ENCODE data around the gene PROB1.
A peak's percentile ranks its signal among the peaks of the same experiment; 100 is the strongest.

PROB1 gene

DNA sequence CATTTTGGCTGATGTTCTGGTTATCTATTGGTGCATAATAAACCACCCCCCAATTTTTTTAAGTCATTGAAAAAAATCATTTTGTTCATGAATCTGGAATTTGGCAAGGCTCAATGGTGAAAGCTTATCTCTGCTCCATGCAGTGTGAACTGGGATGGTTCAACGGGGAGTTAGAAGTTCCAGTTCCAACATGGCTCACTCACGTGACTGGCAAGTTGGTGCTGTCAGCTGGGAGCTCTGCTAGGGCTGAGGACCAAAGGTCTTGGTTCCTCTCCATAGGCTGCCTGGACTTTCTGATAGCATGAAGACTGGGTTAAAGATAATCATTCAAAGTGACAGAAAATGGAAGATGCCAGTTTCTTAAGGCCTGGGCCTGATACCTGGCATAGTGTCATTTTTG, 12.1 kb upstream of the PROB1 start:
- H3K4me3 ChIP-seq (ENCODE audit: control insufficient read depth, low read depth, low read length) = no peak overlapping the region
- no peak for DNase-seq (ENCODE audit: low read depth)
- TF ChIP-seq, protein P1, sequence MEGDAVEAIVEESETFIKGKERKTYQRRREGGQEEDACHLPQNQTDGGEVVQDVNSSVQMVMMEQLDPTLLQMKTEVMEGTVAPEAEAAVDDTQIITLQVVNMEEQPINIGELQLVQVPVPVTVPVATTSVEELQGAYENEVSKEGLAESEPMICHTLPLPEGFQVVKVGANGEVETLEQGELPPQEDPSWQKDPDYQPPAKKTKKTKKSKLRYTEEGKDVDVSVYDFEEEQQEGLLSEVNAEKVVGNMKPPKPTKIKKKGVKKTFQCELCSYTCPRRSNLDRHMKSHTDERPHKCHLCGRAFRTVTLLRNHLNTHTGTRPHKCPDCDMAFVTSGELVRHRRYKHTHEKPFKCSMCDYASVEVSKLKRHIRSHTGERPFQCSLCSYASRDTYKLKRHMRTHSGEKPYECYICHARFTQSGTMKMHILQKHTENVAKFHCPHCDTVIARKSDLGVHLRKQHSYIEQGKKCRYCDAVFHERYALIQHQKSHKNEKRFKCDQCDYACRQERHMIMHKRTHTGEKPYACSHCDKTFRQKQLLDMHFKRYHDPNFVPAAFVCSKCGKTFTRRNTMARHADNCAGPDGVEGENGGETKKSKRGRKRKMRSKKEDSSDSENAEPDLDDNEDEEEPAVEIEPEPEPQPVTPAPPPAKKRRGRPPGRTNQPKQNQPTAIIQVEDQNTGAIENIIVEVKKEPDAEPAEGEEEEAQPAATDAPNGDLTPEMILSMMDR (IDR thresholded peaks at IDR 0.05; ENCODE audit: control insufficient read depth, insufficient read depth, low read depth, low read length, missing control alignments) = no peak

DNA sequence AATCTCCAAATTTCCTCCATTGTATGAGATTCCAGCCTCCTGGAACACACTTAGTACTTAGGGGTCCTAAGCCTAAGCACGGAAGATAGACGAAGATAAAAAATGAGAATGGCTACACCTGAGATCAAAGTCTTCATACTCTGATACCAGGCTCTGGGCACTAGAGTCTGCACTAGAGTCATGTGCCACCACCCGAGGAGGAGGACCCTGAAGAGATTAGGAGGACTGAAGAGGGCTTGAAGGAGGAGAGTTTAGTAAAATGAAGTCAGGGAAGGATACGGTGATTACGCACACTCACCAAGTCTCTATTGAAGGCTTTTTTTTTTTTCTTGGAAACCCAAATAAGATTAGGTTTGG, 9.6 kb upstream of the PROB1 start:
- DNase-seq (ENCODE audit: low read depth) = no peak
- TF ChIP-seq, protein P1 (IDR thresholded peaks at IDR 0.05; ENCODE audit: control insufficient read depth, insufficient read depth, low read depth, low read length, missing control alignments) = no peak
- no peak overlapping the region for H3K4me3 ChIP-seq (ENCODE audit: control insufficient read depth, low read depth, low read length)

DNA sequence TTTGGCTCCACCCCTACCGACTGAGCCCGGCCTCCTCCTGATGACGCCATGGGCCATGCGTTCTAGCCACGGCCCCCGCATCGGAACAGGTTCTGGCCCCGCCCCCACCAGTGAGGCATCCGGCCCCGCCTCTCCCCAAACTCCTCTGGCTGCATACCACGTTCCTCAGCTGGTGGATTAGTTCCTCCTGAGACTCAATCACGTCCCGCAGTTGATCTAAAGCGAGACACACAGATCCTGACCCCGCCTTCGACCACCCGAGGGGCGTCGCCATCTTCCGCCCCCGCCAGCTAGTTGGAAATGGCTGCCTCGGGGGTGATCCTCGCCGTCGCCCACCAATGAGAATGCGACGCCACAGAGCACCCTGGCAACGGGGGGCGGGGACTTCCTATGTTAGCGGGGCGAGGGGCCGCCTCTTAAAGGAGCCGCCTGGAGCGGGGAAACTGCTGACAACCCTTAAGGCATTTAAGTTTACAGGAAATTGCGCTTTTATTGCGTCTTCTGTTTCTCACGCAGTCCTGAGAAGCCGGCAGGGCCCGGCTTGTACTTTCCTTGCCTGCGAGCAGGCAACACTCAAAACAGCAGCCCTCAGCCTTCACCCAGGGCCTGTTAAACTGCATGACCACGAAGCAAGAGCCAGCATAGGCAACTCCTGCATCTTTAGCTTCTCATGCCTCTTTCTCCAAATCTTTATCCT, 9.0 kb upstream of the PROB1 start, which contains the start of gene SPATA24:
TSS of gene SPATA24 (minus strand) at position 303 of the 697 bp plus-strand sequence. CDS start at position 274, 29 bp downstream.
- TF ChIP-seq, protein P1 (IDR thresholded peaks at IDR 0.05; ENCODE audit: control insufficient read depth, insufficient read depth, low read depth, low read length, missing control alignments) = no peak
- peak; percentile 88 for DNase-seq (ENCODE audit: low read depth)
- peak within 1 kb of the TSS; percentile 48 for H3K4me3 ChIP-seq (ENCODE audit: control insufficient read depth, low read depth, low read length)

DNA sequence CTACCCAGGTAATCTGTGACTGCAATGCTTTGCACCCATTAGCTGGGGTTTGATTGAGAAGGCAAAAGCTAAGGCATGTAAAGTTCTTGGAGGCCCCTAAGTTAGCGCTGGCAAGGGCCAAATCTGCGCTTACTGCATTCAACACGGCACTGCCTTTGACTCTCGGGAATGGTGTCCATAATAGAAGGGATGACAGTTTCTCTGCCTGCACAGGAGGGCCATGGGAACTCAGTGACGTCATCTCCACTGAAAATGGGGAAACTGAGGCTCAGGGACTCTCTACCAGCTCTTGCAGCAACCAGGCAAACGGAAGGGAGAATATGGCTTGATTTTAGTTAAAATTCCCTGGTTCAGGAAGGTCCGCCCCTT, 8.5 kb upstream of the PROB1 start:
- TF ChIP-seq, protein P1 (IDR thresholded peaks at IDR 0.05; ENCODE audit: control insufficient read depth, insufficient read depth, low read depth, low read length, missing control alignments) = no peak
- H3K4me3 ChIP-seq (ENCODE audit: control insufficient read depth, low read depth, low read length) = peak overlapping the region; percentile 48
- no peak for DNase-seq (ENCODE audit: low read depth)

DNA sequence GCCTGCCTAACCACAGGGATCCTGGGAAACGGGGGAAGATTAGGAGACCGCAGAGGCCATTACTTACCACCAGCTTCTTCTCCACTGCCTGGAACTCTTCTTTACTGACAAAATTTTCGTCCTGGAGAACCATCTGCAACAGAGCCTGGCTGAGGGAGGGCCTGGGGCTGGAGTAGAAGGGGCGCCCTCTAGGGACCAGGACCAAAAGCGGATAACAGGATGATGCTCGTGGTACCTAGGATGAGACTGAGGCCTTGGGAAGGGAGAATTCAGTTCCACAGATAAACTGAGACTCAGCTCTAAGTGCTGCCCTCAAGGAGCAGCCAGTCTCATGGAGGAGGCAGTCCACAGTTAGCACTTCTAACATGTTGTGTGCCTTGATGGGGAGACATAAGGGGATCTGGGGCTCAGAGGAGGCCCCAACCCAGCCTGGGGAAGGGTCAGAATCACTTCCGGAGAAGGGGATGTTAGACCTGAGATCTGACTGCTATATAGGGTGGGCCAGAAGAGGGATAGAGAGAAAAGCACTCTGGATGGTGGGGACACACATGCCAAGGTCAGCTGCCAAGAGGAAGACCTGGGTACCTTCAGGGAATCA, 7.8 kb upstream of the PROB1 start:
- DNase-seq (ENCODE audit: low read depth) = no peak
- H3K4me3 ChIP-seq (ENCODE audit: control insufficient read depth, low read depth, low read length) = no peak overlapping the region
- TF ChIP-seq, protein P1 (IDR thresholded peaks at IDR 0.05; ENCODE audit: control insufficient read depth, insufficient read depth, low read depth, low read length, missing control alignments) = peak; percentile 47

DNA sequence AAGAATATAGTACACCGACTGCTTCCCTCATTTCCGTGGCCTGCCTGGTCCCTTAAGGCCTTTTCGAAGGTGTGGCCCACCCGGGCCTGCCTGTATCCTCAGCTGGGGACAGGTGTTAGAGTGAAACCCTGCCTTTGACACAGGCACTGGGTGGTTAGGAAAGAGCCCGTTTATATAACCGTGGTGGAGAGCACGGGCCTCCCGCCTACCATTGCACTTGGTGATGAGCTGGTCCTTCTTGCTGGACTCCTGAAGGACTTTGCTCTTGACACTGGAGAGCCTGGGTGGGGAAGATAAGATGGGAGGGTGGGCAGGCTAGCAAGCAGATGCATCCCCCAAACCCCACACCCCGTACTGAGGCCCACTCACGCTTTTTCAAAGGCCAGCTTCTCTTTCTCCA, 6.6 kb upstream of the PROB1 start:
- DNase-seq (ENCODE audit: low read depth) = no peak
- TF ChIP-seq, protein P1 (IDR thresholded peaks at IDR 0.05; ENCODE audit: control insufficient read depth, insufficient read depth, low read depth, low read length, missing control alignments) = no peak

More for the DNA sequence above, 6.6 kb upstream of the PROB1 start:
- no peak overlapping the region for H3K4me3 ChIP-seq (ENCODE audit: control insufficient read depth, low read depth, low read length)

Data from AG09309 (cell line).